K562 (cell line): ENCODE data around the gene SIM1. TPM values are rescaled to one million over a fixed set of nuclear protein-coding genes. Genes with fewer than 3 reads are reported as not detected.

Experiments used
- ATAC-seq: fragments of 200-7000 bp; cut with Tn5 transposase; 3 replicates; pipeline ENCODE4 v1.9.1; 2020; ENCODE audit warnings: moderate library complexity
- BruUV-seq: library from RNA; stranded (reverse); fragments of 400-500 nt; replicated peaks from 2 replicates; lab custom pipeline; 2021; lab: Mats Ljungman, UMichigan
- CTCF ChIA-PET: fragments of 300-600 bp; formaldehyde crosslinking; extraction: SDS; loops from one replicate; lab custom pipeline; 2021; ENCODE audit warnings: low intra/inter-chr PET ratio; lab: Yijun Ruan, JAX
- POLR2A ChIA-PET: fragments of 300-600, 350-650 bp; sonication (Branson Sonifier 250); formaldehyde crosslinking; extraction: SDS; loops from one replicate; lab custom pipeline; 2021; ENCODE audit warnings: antibody characterized with exemption, inconsistent platforms; lab: Yijun Ruan, JAX
- DNase-seq, 4 experiments: peaks; one replicate each; pipeline versions ENCODE4 v3.0.0 to v3.0.0-alpha.2; 2011 to 2018; ENCODE audit warnings: low spot score in 3 of 4, mixed read lengths in 3 of 4; ENCODE audit errors: extremely low read depth in 1 of 4
- FAIRE-seq: peaks from 2 replicates; lab custom pipeline; 2011; peaks lifted over from hg19 to GRCh38; lab: Jason Lieb, UNC
- H2AFZ ChIP-seq: 2 replicates; pipeline ENCODE4 v1.6.0; 2011; ENCODE audit warnings: low read depth, low read length, control low read depth, inconsistent platforms
- H3K27ac ChIP-seq: fragments of 200-600 bp; 3 replicates; pipeline ENCODE4 v1.8.0; 2011; ENCODE audit warnings: low read depth, mild to moderate bottlenecking, control low read depth, inconsistent platforms, low read length, moderate library complexity, mixed read lengths; ENCODE audit errors: extremely low read depth
- H3K27me3 ChIP-seq, 2 experiments: fragments of 300-600 bp in 1 of 2; 2 replicates in 1 of 2; 3 replicates in 1 of 2; pipeline versions ENCODE4 v1.6.0 to v1.8.0; 2011; ENCODE audit warnings: inconsistent platforms in 2 of 2, low read length in 2 of 2, mild to moderate bottlenecking in 1 of 2, mixed read lengths in 1 of 2, moderate library complexity in 1 of 2; ENCODE audit not compliant: control insufficient read depth in 2 of 2, insufficient read depth in 2 of 2
- H3K36me3 ChIP-seq: fragments of 300-600 bp; 3 replicates; pipeline ENCODE4 v1.8.0; 2011; ENCODE audit warnings: mild to moderate bottlenecking, low read length, inconsistent platforms; ENCODE audit not compliant: control insufficient read depth, insufficient read depth
- H3K4me1 ChIP-seq, 2 experiments: fragments of 200-600 bp in 1 of 2; replicated peaks in 1 of 2; 2 replicates in 1 of 2; 3 replicates in 1 of 2; pipeline versions ENCODE4 v1.5.1 to v1.8.0; 2011; ENCODE audit warnings: inconsistent platforms in 2 of 2, low read length in 2 of 2, mild to moderate bottlenecking in 1 of 2, mixed read lengths in 1 of 2, moderate library complexity in 1 of 2; ENCODE audit not compliant: control insufficient read depth in 2 of 2, insufficient read depth in 2 of 2
- H3K4me2 ChIP-seq: 2 replicates; pipeline ENCODE4 v1.6.1; 2011; ENCODE audit warnings: low read length, control low read depth, inconsistent platforms, mixed read lengths; ENCODE audit not compliant: insufficient read depth
- H3K4me3 ChIP-seq: fragments of 200-600 bp; sonication (generic), shearing (Covaris generic); 2 replicates; pipeline ENCODE4 v1.5.1; 2016; ENCODE audit warnings: control low read depth, inconsistent platforms
- H3K79me2 ChIP-seq: fragments of 200-600 bp; 3 replicates; pipeline ENCODE4 v1.8.0; 2011; ENCODE audit warnings: low read length, inconsistent platforms; ENCODE audit not compliant: control insufficient read depth, insufficient read depth
- H3K9ac ChIP-seq, 2 experiments: 2 replicates each; pipeline versions ENCODE4 v1.6.0 to v1.6.1; 2011; ENCODE audit warnings: low read depth in 2 of 2, low read length in 2 of 2, control low read depth in 1 of 2, inconsistent platforms in 1 of 2, mild to moderate bottlenecking in 1 of 2, mixed read lengths in 1 of 2; ENCODE audit not compliant: insufficient read depth in 1 of 2
- H3K9me1 ChIP-seq: one replicate; pipeline ENCODE4 v1.6.0; 2011; ENCODE audit warnings: inconsistent platforms, mild to moderate bottlenecking, low read length, moderate library complexity; ENCODE audit not compliant: control insufficient read depth, insufficient read depth
- H3K9me3 ChIP-seq: replicated peaks from 2 replicates; pipeline ENCODE4 v1.5.1; 2011; ENCODE audit warnings: low read depth, low read length, inconsistent platforms; ENCODE audit not compliant: control insufficient read depth, insufficient read depth
- H4K20me1 ChIP-seq: replicated peaks from 2 replicates; pipeline ENCODE4 v1.6.1; 2011; ENCODE audit warnings: low read length, inconsistent platforms, mixed read lengths; ENCODE audit not compliant: control insufficient read depth, insufficient read depth
- LCOR ChIP-seq: sonication (generic); formaldehyde crosslinking; IDR thresholded peaks from 2 replicates; pipeline ENCODE4 v1.8.0; 2022; ENCODE audit warnings: mild to moderate bottlenecking, missing genetic modification reagents
- ZNF165 ChIP-seq: fragments of 250-450 bp; sonication (Bioruptor Pico); IDR thresholded peaks from 2 replicates; pipeline ENCODE4 v1.4.0; 2020; ENCODE audit warnings: borderline replicate concordance
- WGBS: fragments of 100-300 bp; shearing (Covaris generic); methylation state at CpG from one replicate; pipeline ENCODE4 v1.1.6; 2016; ENCODE audit warnings: low coverage, mixed read lengths; ENCODE audit not compliant: insufficient coverage; ENCODE audit errors: missing lambda C conversion rate; 5-methylcytosine and 5-hydroxymethylcytosine counted together
- in situ Hi-C: fragments of 300-500 bp; cut with MboI; formaldehyde crosslinking; loops from 4 replicates; pipeline ENCODE4 v1.15.0; 2018; ENCODE audit warnings: inconsistent platforms, mixed read lengths
- intact Hi-C: fragments of 100-400 bp; cut with micrococcal nuclease; formaldehyde crosslinking; loops from 2 replicates; pipeline ENCODE4 v1.14.2; 2022
- polyA plus RNA-seq, 8 experiments: library from polyadenylated mRNA; depleted of rRNA in 4 of 8; stranded (reverse) in 5 of 8; unstranded in 3 of 8; fragments of >200 nt; fragmentation: Nextera tagmentation in 2 of 8; fragmentation: Illumina TruSeq in 1 of 8; extraction: Ambion mirVana in 2 of 8; extraction: Trizol in 1 of 8; gene quantifications; 2 replicates each; pipeline versions ENCODE4 v1.2.1 to v1.2.3, GENCODE V29; 2011 to 2014; ENCODE audit warnings: inconsistent platforms in 1 of 8, missing spikeins in 1 of 8
- total RNA-seq, 7 experiments: library from RNA; depleted of rRNA in 6 of 7; stranded (reverse); fragments of >200 nt in 6 of 7; fragmentation: Illumina TruSeq in 2 of 7; extraction: Trizol in 2 of 7; gene quantifications; 2 replicates each; pipeline versions ENCODE4 v1.2.1 to v1.2.3, GENCODE V29; 2011 to 2021; ENCODE audit warnings: low replicate concordance in 1 of 7
- TF ChIP-seq, protein P1 (sequence below): fragments of 250-450 bp; sonication (Bioruptor Pico); IDR thresholded peaks from 2 replicates; pipeline ENCODE4 v1.5.1; 2021; ENCODE audit warnings: mild to moderate bottlenecking
- TF ChIP-seq, protein P2 (sequence below): IDR thresholded peaks from 2 replicates; pipeline ENCODE4 v1.6.1; 2012; ENCODE audit warnings: low read depth, low read length, improper control_type of control experiment, borderline replicate concordance

SIM1 gene
- total and polyA plus RNA-seq, 9 of the 15 experiments (the other 6 are each of a cell fraction or from before 2014, with no cell fraction given) = not detected

DNA sequence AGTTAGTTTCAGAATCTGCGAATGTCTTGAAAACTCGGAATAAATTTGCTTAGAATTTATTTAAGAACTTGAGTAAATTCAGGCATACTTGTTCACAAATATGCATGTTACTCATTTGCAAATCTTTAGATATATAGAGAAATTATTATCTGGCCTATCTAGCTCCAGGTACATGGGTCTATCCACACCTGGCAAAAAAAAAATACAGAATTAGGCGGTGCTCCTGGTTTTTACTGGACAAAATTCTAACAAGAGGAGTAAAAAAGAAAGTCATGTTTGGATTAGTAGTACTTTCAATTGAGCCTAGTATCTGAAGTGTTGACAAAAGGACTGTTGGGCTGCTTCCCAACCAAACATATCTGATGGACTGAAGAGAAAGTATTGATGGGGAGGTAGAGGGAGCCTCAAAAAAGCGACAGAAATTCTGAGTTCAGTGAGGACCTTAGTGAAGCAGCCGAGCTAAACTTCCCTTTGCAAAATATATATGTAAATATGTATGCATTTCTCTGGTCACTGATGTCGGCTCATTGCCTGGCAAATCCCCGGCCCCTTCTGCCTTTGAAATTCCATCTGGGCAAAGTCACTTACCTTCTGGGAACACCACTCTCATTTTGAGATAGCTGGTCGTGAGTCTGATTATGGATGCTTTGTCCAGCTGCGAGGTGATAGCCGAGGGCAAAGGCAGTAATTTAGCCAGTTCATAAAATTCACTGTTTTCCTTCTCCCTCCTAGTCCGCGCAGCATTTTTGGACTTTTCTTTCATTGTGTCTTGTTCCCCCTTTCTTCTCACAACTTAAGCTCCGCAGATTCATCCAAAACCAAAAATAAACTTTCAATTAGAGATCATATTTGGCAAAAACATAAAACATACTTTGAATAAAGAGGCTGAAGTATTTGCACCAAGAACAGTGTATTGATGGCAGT lies 1.8 kb downstream of the SIM1 start (continued):
- TF ChIP-seq, protein P1, sequence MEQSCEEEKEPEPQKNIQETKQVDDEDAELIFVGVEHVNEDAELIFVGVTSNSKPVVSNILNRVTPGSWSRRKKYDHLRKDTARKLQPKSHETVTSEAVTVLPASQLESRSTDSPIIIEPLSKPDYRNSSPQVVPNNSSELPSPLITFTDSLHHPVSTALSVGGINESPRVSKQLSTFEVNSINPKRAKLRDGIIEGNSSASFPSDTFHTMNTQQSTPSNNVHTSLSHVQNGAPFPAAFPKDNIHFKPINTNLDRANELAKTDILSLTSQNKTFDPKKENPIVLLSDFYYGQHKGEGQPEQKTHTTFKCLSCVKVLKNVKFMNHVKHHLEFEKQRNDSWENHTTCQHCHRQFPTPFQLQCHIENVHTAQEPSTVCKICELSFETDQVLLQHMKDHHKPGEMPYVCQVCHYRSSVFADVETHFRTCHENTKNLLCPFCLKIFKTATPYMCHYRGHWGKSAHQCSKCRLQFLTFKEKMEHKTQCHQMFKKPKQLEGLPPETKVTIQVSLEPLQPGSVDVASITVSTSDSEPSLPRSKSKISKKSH (CRISPR knock-in tag) = no peak
- TF ChIP-seq, all 486 proteins: peak for 0

DNA sequence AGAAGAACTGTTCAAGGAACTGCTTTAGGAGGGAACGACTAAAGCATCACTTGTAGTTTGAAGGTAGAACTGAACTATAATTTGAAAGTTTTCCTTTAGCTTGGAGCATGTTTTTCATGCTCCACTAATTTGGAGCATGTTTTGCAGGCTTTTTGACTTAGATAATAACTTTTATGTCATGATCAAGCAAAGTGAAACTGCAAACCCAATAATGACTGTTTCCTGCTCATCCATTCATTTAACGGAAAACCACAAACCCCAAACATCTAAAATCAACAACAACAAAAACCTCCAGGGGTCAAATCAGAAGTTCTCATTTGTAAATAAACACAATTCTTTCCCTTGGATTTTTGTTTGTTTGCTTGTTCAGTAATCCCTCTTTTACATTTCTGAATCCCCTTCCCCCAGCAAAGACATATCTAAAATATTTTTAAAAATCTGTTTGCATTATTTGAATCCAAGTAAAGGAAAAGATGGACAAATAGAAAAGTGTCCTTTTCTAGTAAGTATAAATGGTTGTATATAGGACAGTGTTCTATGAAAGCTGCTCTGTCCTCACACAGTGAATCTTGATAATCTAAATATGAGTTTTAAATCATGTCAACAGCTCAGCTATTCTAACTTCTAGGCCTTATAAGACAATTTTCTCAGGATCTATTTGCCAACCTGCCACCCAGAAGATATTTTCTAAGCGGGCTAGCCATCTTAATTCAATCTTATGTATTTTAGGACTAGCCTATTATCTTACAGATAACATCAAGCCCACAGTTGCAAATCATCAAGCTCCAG lies 2.6 kb downstream of the SIM1 start:
- Histone ChIP-seq H3K4me3 (no peak overlapping the region), H3K4me1 (peaks cover 0 to 26% of the 10 kb centered on the region in 2 experiments; a peak in 1 of 5 replicates), H2AFZ (no peak overlapping the region), H4K20me1 (no peaks in the 10 kb centered on the region), H3K9me3 (no peaks in the 10 kb centered on the region), H3K9me1 (no peaks in the 10 kb centered on the region), H3K27ac (no peak overlapping the region), H3K79me2 (no peaks in the 10 kb centered on the region), H3K36me3 (no peaks in the 10 kb centered on the region), H3K4me2 (no peak overlapping the region), H3K9ac (no peak overlapping the region), H3K27me3 (peaks cover 55 to 64% of the 10 kb centered on the region in 2 experiments)
- TF ChIP-seq ZNF165 (CRISPR knock-in tag) = no peak
- TF ChIP-seq, protein P2, sequence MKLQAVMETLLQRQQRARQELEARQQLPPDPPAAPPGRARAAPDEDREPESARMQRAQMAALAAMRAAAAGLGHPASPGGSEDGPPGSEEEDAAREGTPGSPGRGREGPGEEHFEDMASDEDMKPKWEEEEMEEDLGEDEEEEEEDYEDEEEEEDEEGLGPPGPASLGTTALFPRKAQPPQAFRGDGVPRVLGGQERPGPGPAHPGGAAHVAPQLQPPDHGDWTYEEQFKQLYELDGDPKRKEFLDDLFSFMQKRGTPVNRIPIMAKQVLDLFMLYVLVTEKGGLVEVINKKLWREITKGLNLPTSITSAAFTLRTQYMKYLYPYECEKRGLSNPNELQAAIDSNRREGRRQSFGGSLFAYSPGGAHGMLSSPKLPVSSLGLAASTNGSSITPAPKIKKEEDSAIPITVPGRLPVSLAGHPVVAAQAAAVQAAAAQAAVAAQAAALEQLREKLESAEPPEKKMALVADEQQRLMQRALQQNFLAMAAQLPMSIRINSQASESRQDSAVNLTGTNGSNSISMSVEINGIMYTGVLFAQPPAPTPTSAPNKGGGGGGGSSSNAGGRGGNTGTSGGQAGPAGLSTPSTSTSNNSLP = no peak
- TF ChIP-seq LCOR = no peak
- ChIA-PET CTCF (no interaction called here), POLR2A (interaction anchor here (0.8 to 1.5 kb wide), 2 partner anchors 8 kb away, joined by 3 to 4 read pairs; no protein-coding TSS in a partner anchor)
- DNase-seq (no peak), ATAC-seq (no peak), FAIRE-seq (no peak)
- WGBS = 0% methylated on average over 3 of the region's 3 CpGs
- intact Hi-C loops (no loop called here), in situ Hi-C loops (no loop called here)
- BruUV-seq = no TSS peak
